Embryonic facial prominence (tissue), 1 donor: ENCODE results near the gene RPS6KA4.

Experiments
- DNase-seq: peaks from one replicate; pipeline ENCODE4 v3.0.0-alpha.2; 2016; ENCODE audit errors: extremely low spot score

The RPS6KA4 gene

GRCh38 chr11:64419257-64419790 is 60.4 kb downstream of the RPS6KA4 start:
- no peak for DNase-seq

GRCh38 chr11:64419818-64420485 is 61.0 kb downstream of the RPS6KA4 start:
- no peak for DNase-seq
